IMR-90 (cell line): ENCODE measurements around the gene MYEOV. TPM values are rescaled to one million over a fixed set of nuclear protein-coding genes. Genes with fewer than 3 reads are reported as not detected.

Source experiments
- ATAC-seq: fragments of 200-7000 bp; cut with Tn5 transposase; 2 replicates; pipeline ENCODE4 v1.9.1; 2020; ENCODE audit warnings: low read depth, mild to moderate bottlenecking, moderate library complexity
- BruUV-seq: library from RNA; stranded (reverse); fragments of 400-500 nt; replicated peaks from 2 replicates; lab custom pipeline; 2021; lab: Mats Ljungman, UMichigan
- CTCF ChIA-PET: fragments of 300-600 bp; formaldehyde crosslinking; extraction: SDS; loops from one replicate; lab custom pipeline; 2021; ENCODE audit warnings: antibody characterized with exemption; lab: Yijun Ruan, JAX
- POLR2A ChIA-PET: fragments of 300-600 bp; sonication (Branson Sonifier 250); formaldehyde crosslinking; loops from one replicate; lab custom pipeline; 2022; ENCODE audit warnings: antibody characterized with exemption; ENCODE audit not compliant: unreplicated experiment; lab: Charles Lee
- DNase-seq: peaks from one replicate; pipeline ENCODE4 v3.0.0; 2013
- H2AFZ ChIP-seq: replicated peaks from 2 replicates; pipeline ENCODE3; 2013; ENCODE audit warnings: low read length, mild to moderate bottlenecking; ENCODE audit not compliant: poor library complexity
- H2AK5ac ChIP-seq: 2 replicates; pipeline ENCODE4 v1.6.1; 2013; ENCODE audit warnings: low read depth, low read length, inconsistent platforms
- H2AK9ac ChIP-seq: replicated peaks from 2 replicates; pipeline ENCODE3; 2013; ENCODE audit warnings: mild to moderate bottlenecking, low read depth, low read length, moderate library complexity; ENCODE audit not compliant: poor library complexity
- H2BK120ac ChIP-seq: 2 replicates; pipeline ENCODE4 v1.6.1; 2013; ENCODE audit warnings: low read depth, low read length, inconsistent platforms
- H2BK15ac ChIP-seq: 3 replicates; pipeline ENCODE4 v1.6.1; 2013; ENCODE audit warnings: low read depth, low read length, inconsistent platforms
- H2BK20ac ChIP-seq: 2 replicates; pipeline ENCODE4 v1.6.1; 2013; ENCODE audit warnings: low read depth, mild to moderate bottlenecking, inconsistent platforms, low read length, moderate library complexity
- H2BK5ac ChIP-seq: 2 replicates; pipeline ENCODE4 v1.6.1; 2013; ENCODE audit warnings: mild to moderate bottlenecking, low read depth, low read length, inconsistent platforms; ENCODE audit not compliant: poor library complexity, severe bottlenecking
- H3K14ac ChIP-seq: replicated peaks from 2 replicates; pipeline ENCODE4 v1.6.1; 2013; ENCODE audit warnings: low read depth, low read length, inconsistent platforms
- H3K18ac ChIP-seq: 2 replicates; pipeline ENCODE4 v1.6.1; 2013; ENCODE audit warnings: low read depth, low read length, control low read depth
- H3K23ac ChIP-seq: 2 replicates; pipeline ENCODE4 v1.6.1; 2013; ENCODE audit warnings: low read depth, low read length, inconsistent platforms
- H3K27ac ChIP-seq: 2 replicates; pipeline ENCODE4 v1.5.1; 2013; ENCODE audit warnings: mild to moderate bottlenecking, control low read depth, low read length; ENCODE audit not compliant: insufficient read depth
- H3K27me3 ChIP-seq: 2 replicates; pipeline ENCODE4 v1.6.1; 2013; ENCODE audit warnings: low read length; ENCODE audit not compliant: control insufficient read depth, insufficient read depth
- H3K36me3 ChIP-seq: 2 replicates; pipeline ENCODE4 v1.6.1; 2013; ENCODE audit warnings: low read length, mixed read lengths; ENCODE audit not compliant: control insufficient read depth, insufficient read depth
- H3K4ac ChIP-seq: 2 replicates; pipeline ENCODE4 v1.6.1; 2013; ENCODE audit warnings: low read depth, low read length, inconsistent platforms
- H3K4me1 ChIP-seq: 2 replicates; pipeline ENCODE4 v1.6.1; 2013; ENCODE audit warnings: low read length, mixed read lengths; ENCODE audit not compliant: control insufficient read depth, insufficient read depth
- H3K4me2 ChIP-seq: 2 replicates; pipeline ENCODE4 v1.6.1; 2013; ENCODE audit warnings: low read depth, mild to moderate bottlenecking, control low read depth, low read length, moderate library complexity
- H3K4me3 ChIP-seq: 2 replicates; pipeline ENCODE4 v1.5.1; 2013; ENCODE audit warnings: low read depth, mild to moderate bottlenecking, control low read depth, low read length, moderate library complexity; ENCODE audit not compliant: insufficient read depth
- H3K56ac ChIP-seq: 2 replicates; pipeline ENCODE4 v1.6.1; 2013; ENCODE audit warnings: low read length, inconsistent platforms; ENCODE audit not compliant: insufficient read depth; ENCODE audit errors: extremely low read depth
- H3K79me1 ChIP-seq, 2 experiments: 2 replicates each; pipeline ENCODE4 v1.6.1; 2013; ENCODE audit warnings: low read length in 2 of 2, inconsistent platforms in 1 of 2, low read depth in 1 of 2
- H3K9ac ChIP-seq: 2 replicates; pipeline ENCODE4 v1.6.1; 2013; ENCODE audit warnings: low read depth, low read length, control low read depth
- H3K9me1 ChIP-seq: 2 replicates; pipeline ENCODE4 v1.6.1; 2013; ENCODE audit warnings: low read length, inconsistent platforms; ENCODE audit not compliant: insufficient read depth
- H3K9me3 ChIP-seq: 2 replicates; pipeline ENCODE4 v1.6.1; 2013; ENCODE audit warnings: low read length; ENCODE audit not compliant: control insufficient read depth, insufficient read depth
- H4K20me1 ChIP-seq: 2 replicates; pipeline ENCODE4 v1.6.1; 2013; ENCODE audit warnings: low read length, inconsistent platforms; ENCODE audit not compliant: insufficient read depth
- H4K5ac ChIP-seq: 2 replicates; pipeline ENCODE4 v1.6.1; 2013; ENCODE audit warnings: mild to moderate bottlenecking, low read depth, low read length, control low read depth
- H4K8ac ChIP-seq, 2 experiments: 2 replicates each; pipeline ENCODE4 v1.6.1; 2013; ENCODE audit warnings: low read depth in 2 of 2, low read length in 2 of 2, control low read depth in 1 of 2, inconsistent platforms in 1 of 2
- H4K91ac ChIP-seq: 2 replicates; pipeline ENCODE4 v1.6.1; 2013; ENCODE audit warnings: low read depth, low read length, inconsistent platforms; ENCODE audit not compliant: insufficient read depth
- MXI1 ChIP-seq: IDR thresholded peaks from 2 replicates; pipeline ENCODE4 v1.6.1; 2012; ENCODE audit warnings: low read depth, mild to moderate bottlenecking, low read length, moderate library complexity, borderline replicate concordance
- NFE2L2 ChIP-seq: fragments of 150-350 bp; IDR thresholded peaks from 2 replicates; pipeline ENCODE4 v1.6.1; 2016; ENCODE audit warnings: low read depth, mild to moderate bottlenecking, low read length
- WGBS, 2 experiments: methylation state at CpG; one replicate each; pipeline versions ENCODE4 v1.1.5 to v1.1.7; 2013; ENCODE audit warnings: missing lambda C conversion rate in 2 of 2; ENCODE audit not compliant: insufficient read length in 1 of 2; ENCODE audit errors: extremely low coverage in 2 of 2; 5-methylcytosine and 5-hydroxymethylcytosine counted together
- dilution Hi-C: fragments of 300-500 bp; cut with HindIII; formaldehyde crosslinking; loops from one replicate; pipeline ENCODE4 v1.14.3; 2018; ENCODE audit warnings: low sequenced_read_pairs; ENCODE audit not compliant: unreplicated experiment
- in situ Hi-C: fragments of 300-500 bp; cut with MboI; formaldehyde crosslinking; loops from 3 replicates; pipeline ENCODE4 v1.14.3; 2019; ENCODE audit warnings: low sequenced_read_pairs, inconsistent platforms, mixed read lengths
- intact Hi-C: fragments of 100-400 bp; cut with micrococcal nuclease; formaldehyde crosslinking; loops from 2 replicates; pipeline ENCODE4 v1.10.0; 2022
- polyA plus RNA-seq, 3 experiments: library from polyadenylated mRNA; depleted of rRNA; stranded (reverse); fragments of >200 nt; gene quantifications; 2 replicates each; pipeline ENCODE4 v1.2.3, GENCODE V29; 2012; ENCODE audit warnings: low replicate concordance in 1 of 3
- total RNA-seq: library from RNA; depleted of rRNA; stranded (reverse); fragments of >200 nt; gene quantifications from 2 replicates; pipeline ENCODE4 v1.2.3, GENCODE V29; 2012

MYEOV gene
- total and polyA plus RNA-seq, 2 of the 4 experiments (the other 2 are of a cell fraction) = 5.8 to 6.8 TPM

- Histone ChIP-seq H3K9me1 (peaks cover 29% of the 10 kb centered on the region), H4K5ac (no peak overlapping the region), H3K56ac (no peak overlapping the region), H3K4me3 (no peak overlapping the region), H3K23ac (no peak overlapping the region), H3K18ac (no peak overlapping the region), H3K4ac (no peak overlapping the region), H2BK20ac (no peak overlapping the region), H3K27me3 (no peaks in the 10 kb centered on the region), H3K4me2 (no peak overlapping the region), H2AK5ac (no peak overlapping the region), H4K8ac (no peak overlapping the region), H3K36me3 (no peaks in the 10 kb centered on the region), H2BK120ac (no peak overlapping the region), H2AK9ac (no peak overlapping the region), H4K91ac (no peak overlapping the region), H2BK15ac (no peak overlapping the region), H3K27ac (no peak overlapping the region), H3K4me1 (peaks cover 15% of the 10 kb centered on the region), H3K9me3 (no peaks in the 10 kb centered on the region), H3K79me1 (peaks cover 4 to 69% of the 10 kb centered on the region in 2 experiments; a peak in 3 of 4 replicates), H2AFZ (no peak overlapping the region), H3K14ac (no peak overlapping the region), H2BK5ac (no peak overlapping the region), H4K20me1 (no peaks in the 10 kb centered on the region), H3K9ac (no peak overlapping the region)
- dilution Hi-C loops = no loop called here
- in situ Hi-C loops = no loop called here
- POLR2A ChIA-PET = no interaction called here
- DNase-seq = no peak
- TF ChIP-seq MXI1 (no peak), NFE2L2 (no peak)
- intact Hi-C loops = no loop called here
- no TSS peak for BruUV-seq
- ATAC-seq = no peak
- 86% methylated on average over 1 of the region's 2 CpGs; no CpG with 5 or more reads in 1 of the 2 experiments for WGBS, 2 experiments
- CTCF ChIA-PET = no interaction called here
Observed at GRCh38 chr11:69313992-69314391, 20.0 kb downstream of the MYEOV start.
